Activated T-cell treated with anti-CD3 and anti-CD28 coated beads, Interleukin-2, amount 50 U/mL, for 4 hours (primary cell): ENCODE results near the gene ZNF69. TPM values are rescaled to one million over a fixed set of nuclear protein-coding genes. Genes with fewer than 3 reads are reported as not detected.

Experiments
- total RNA-seq, 3 donors: library from RNA; stranded (reverse); gene quantifications; one replicate each; pipeline ENCODE4 v1.2.1, GENCODE V29; 2021

Gene ZNF69
- total RNA-seq, 3 donors from 2014 or later: 0.78 to 1.2 (median 1.1) TPM

Other genes with a start within 250 kb of the ZNF69 start
- gene ZNF823, start 148.8 kb upstream of the ZNF69 start, total RNA-seq: 1 to 10 TPM; 1.3 to 2.9 (median 1.3) TPM
- 1 to 10 TPM; 1.6 to 2.9 (median 1.7) TPM for gene ZNF441, start 120.8 kb upstream of the ZNF69 start, total RNA-seq
- under 1 TPM; 0.13 to 0.33 (median 0.16) TPM for gene ZNF491, start 89.3 kb upstream of the ZNF69 start, total RNA-seq
- 1 to 10 TPM; 4.2 to 4.6 (median 4.3) TPM for gene ZNF440, start 73.5 kb upstream of the ZNF69 start, total RNA-seq
- gene ZNF439, start 39.1 kb upstream of the ZNF69 start, total RNA-seq: 1 to 10 TPM; 1.9 to 3.3 (median 2.9) TPM
- gene ZNF700, start 37.3 kb downstream of the ZNF69 start, total RNA-seq: 1 to 10 TPM; 6.3 to 6.4 (median 6.4) TPM
- gene ZNF763, start 77.3 kb downstream of the ZNF69 start, total RNA-seq: under 1 TPM; 0.24 to 0.56 (median 0.27) TPM
- gene ZNF433, start 147.9 kb downstream of the ZNF69 start, total RNA-seq: under 1 TPM; 0.16 to 0.57 (median 0.51) TPM
- gene ZNF878, start 165.2 kb downstream of the ZNF69 start, total RNA-seq: under 1 TPM; 0.13 to 0.28 (median 0.19) TPM
- gene ZNF844, start 176.9 kb downstream of the ZNF69 start, total RNA-seq: 1 to 10 TPM; 1.9 to 3.1 (median 2.8) TPM